ENCODE results near the gene TMPRSS11A.

Gene TMPRSS11A

DNA sequence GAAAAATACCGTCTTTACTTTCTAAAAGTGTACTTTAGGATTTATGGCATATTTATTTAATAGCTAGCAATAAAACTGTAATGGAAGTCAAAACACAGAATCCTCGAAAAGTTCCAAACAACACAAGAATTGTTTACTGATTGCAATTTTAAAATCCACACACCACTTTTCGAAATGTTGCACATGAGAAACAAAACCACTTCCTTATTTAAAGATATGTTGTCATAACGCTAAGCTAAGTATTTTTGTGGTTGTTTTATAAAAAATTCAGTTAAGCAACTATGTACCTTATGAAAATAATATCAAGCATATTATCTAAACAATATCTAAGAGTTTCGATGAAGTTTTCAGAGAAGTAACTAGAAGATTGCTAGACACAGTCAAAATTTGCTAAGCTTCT, 79.8 kb downstream of the TMPRSS11A start:
- no peaks in the 10 kb centered on the region for H3K9me2 ChIP-seq (replicated peaks; ENCODE audit: control insufficient read depth, low read length)
- no peak overlapping the region for H3K4me3 ChIP-seq (ENCODE audit: low read length)
- H3K27ac ChIP-seq (ENCODE audit: low read depth, low read length): no peak overlapping the region
- H3K79me2 ChIP-seq (ENCODE audit: control insufficient read depth, low read length): no peaks in the 10 kb centered on the region
- no peak overlapping the region for H3K4me2 ChIP-seq (ENCODE audit: low read length)
- TF ChIP-seq CTCF (IDR thresholded peaks at IDR 0.05; ENCODE audit: low read depth, low read length, poor library complexity, severe bottlenecking) (no peak), EZH2phosphoT487 (IDR thresholded peaks at IDR 0.05; ENCODE audit: borderline replicate concordance, low read length) (no peak)
- no peaks in the 10 kb centered on the region for H3K4me1 ChIP-seq (ENCODE audit: control insufficient read depth, low read length)
- H3F3A ChIP-seq (ENCODE audit: control insufficient read depth, insufficient read depth): no peaks in the 10 kb centered on the region
- H4K20me1 ChIP-seq (ENCODE audit: control insufficient read depth, insufficient read depth, low read depth, low read length): no peaks in the 10 kb centered on the region
- H3K27me3 ChIP-seq (ENCODE audit: control insufficient read depth, low read length): no peaks in the 10 kb centered on the region
- no peaks in the 10 kb centered on the region for H3K9me3 ChIP-seq (ENCODE audit: control insufficient read depth, insufficient read depth, low read length)
- no peaks in the 10 kb centered on the region for H3K36me3 ChIP-seq (ENCODE audit: control insufficient read depth, low read length)

DNA sequence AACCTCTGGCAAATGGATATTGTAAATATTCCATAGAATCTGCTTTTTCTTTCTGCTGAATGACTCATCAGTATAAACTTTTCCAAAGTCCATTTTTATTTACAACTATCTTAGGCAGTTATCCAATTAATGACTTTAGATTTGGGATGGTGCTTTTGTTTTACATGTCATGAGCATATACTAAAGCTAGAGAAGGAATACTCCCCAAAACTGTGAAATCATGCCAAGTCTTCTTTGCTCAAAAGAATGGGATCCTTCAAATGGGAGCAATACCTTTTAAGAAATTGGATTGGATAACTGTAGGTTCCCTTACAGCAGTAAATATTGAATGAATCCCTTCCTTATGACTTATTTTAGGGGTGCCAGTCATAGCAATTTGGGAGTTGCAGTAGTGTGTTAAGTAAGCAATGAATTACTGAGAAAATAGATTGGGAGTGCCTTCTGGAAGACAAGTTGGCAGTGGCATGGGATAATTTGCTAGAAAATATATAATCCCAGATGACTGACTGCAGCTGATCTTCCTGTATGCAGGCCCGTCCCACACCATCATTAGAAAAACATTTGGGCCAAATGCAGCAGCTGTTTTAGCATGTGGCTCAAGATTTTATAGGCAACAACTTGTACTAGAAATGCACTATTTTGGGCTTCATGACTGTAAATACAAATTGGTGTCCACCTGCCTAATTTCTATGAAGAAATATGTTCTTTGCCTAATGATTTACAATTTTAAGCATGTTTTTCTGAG, 82.3 kb downstream of the TMPRSS11A start:
- no peak overlapping the region for H3K4me2 ChIP-seq (ENCODE audit: low read length)
- no peak for TF ChIP-seq EZH2phosphoT487 (IDR thresholded peaks at IDR 0.05; ENCODE audit: borderline replicate concordance, low read length)
- no peak for TF ChIP-seq CTCF (IDR thresholded peaks at IDR 0.05; ENCODE audit: low read depth, low read length, poor library complexity, severe bottlenecking)
- H3K27ac ChIP-seq (ENCODE audit: low read depth, low read length): no peak overlapping the region
- H3K9me2 ChIP-seq (replicated peaks; ENCODE audit: control insufficient read depth, low read length): no peaks in the 10 kb centered on the region
- no peaks in the 10 kb centered on the region for H3K79me2 ChIP-seq (ENCODE audit: control insufficient read depth, low read length)
- H3K9me3 ChIP-seq (ENCODE audit: control insufficient read depth, insufficient read depth, low read length): no peaks in the 10 kb centered on the region
- no peaks in the 10 kb centered on the region for H3F3A ChIP-seq (ENCODE audit: control insufficient read depth, insufficient read depth)
- H3K4me1 ChIP-seq (ENCODE audit: control insufficient read depth, low read length): no peaks in the 10 kb centered on the region
- H3K4me3 ChIP-seq (ENCODE audit: low read length): no peak overlapping the region
- no peaks in the 10 kb centered on the region for H3K27me3 ChIP-seq (ENCODE audit: control insufficient read depth, low read length)
- H3K36me3 ChIP-seq (ENCODE audit: control insufficient read depth, low read length): no peaks in the 10 kb centered on the region
- no peaks in the 10 kb centered on the region for H4K20me1 ChIP-seq (ENCODE audit: control insufficient read depth, insufficient read depth, low read depth, low read length)

DNA sequence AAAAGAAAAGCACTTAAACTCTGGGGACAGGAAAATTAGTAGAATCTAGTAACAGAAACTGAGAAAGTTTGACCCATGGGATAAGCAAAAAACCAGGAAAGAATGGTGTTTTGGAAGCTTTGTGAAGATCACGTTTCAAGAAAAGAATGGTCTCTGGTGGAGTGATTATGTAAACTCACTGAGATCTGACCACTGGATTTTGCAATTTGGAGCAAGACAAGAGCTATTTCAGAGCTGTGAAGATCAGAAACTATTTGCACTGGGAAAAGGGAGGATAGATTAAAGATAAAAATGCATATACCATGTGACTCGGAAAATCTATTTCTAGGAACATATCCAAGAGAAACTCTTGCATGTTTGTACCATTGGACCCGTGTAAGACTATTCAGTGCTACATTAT, 83.8 kb downstream of the TMPRSS11A start:
- H3F3A ChIP-seq (ENCODE audit: control insufficient read depth, insufficient read depth): no peaks in the 10 kb centered on the region
- no peaks in the 10 kb centered on the region for H3K9me3 ChIP-seq (ENCODE audit: control insufficient read depth, insufficient read depth, low read length)
- H3K4me3 ChIP-seq (ENCODE audit: low read length): no peak overlapping the region
- no peaks in the 10 kb centered on the region for H3K9me2 ChIP-seq (replicated peaks; ENCODE audit: control insufficient read depth, low read length)
- no peaks in the 10 kb centered on the region for H4K20me1 ChIP-seq (ENCODE audit: control insufficient read depth, insufficient read depth, low read depth, low read length)
- TF ChIP-seq EZH2phosphoT487 (IDR thresholded peaks at IDR 0.05; ENCODE audit: borderline replicate concordance, low read length) (no peak), CTCF (IDR thresholded peaks at IDR 0.05; ENCODE audit: low read depth, low read length, poor library complexity, severe bottlenecking) (no peak)
- no peaks in the 10 kb centered on the region for H3K4me1 ChIP-seq (ENCODE audit: control insufficient read depth, low read length)
- no peaks in the 10 kb centered on the region for H3K27me3 ChIP-seq (ENCODE audit: control insufficient read depth, low read length)
- no peaks in the 10 kb centered on the region for H3K36me3 ChIP-seq (ENCODE audit: control insufficient read depth, low read length)
- no peak overlapping the region for H3K4me2 ChIP-seq (ENCODE audit: low read length)
- H3K79me2 ChIP-seq (ENCODE audit: control insufficient read depth, low read length): no peaks in the 10 kb centered on the region
- no peak overlapping the region for H3K27ac ChIP-seq (ENCODE audit: low read depth, low read length)
